Spleen (tissue), 7 donors: ENCODE results near the gene VWF.

Experiments used
- POLR2A ChIP-seq, 3 donors: fragments of 450-650 bp; IDR thresholded peaks; one replicate each; pipeline ENCODE4 v1.5.1; 2017; ENCODE audit warnings: antibody characterized with exemption in 3 of 3, mild to moderate bottlenecking in 1 of 3
- TF ChIP-seq, protein P1 (sequence below), 11 experiments: fragments of 200-600 bp in 7 of 11; fragments of 450-650 bp in 4 of 11; sonication (generic) in 4 of 11; IDR thresholded peaks in 8 of 11; conservative IDR thresholded peaks in 3 of 11; 1 replicate in 7 of 11; 2 replicates in 4 of 11; pipeline versions ENCODE4 v1.4.0 to v1.8.0; 2016 to 2021; ENCODE audit warnings: antibody characterized with exemption in 11 of 11, inconsistent platforms in 4 of 11, mild to moderate bottlenecking in 1 of 11
- donor health status: DM: no; HTN: no; CAD: no; lungs with moderate emphysema.
- donor health status: DM: no; HTN: no; CAD: no.
- donor health status: DM: no; HTN: no; CAD: no.

DNA sequence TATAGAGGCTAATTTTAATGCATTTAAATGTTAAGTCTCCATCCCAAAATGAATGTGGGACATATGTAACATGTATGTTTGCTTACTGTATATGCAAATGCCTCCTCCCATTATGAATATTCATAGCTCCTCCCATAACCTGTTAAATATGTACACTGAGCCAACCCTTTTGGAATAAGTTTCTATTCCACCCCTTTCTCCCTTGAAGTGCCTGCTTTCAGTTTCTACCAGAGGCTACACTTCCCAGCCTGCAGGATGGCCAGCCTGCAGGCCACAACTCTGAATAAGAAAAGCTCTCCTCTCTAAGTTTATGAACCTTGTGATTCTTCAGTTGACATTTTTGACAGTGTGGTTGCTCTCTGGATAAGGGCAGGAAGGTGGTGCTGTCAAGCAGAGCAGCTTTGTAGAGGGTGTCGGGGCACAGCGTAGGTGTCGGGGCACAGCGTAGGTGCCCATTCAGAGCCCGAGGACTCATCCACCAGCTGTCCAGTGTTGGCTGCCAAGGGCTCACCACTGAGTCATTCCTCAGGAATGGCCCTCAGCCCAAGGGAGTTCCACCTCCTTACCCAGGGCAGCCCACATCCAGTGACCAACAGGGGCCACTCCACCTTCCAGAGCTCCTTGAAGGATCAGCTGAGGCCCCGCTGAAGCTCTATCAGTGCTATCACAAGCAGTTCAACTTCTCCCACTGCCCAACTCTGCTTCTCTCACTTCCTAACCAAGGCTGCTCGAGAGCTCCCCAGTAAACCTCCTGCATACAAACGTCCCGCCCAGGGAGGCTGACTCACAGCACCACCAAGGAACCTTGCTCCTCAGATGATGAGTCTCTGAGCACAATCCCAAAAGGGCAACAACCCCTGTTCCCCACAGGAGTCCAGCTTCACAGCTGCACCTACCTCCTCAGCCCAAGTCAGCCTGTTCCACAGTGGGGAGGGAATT lies 31.4 kb downstream of the VWF start:
- TF ChIP-seq POLR2A (IDR thresholded peaks at IDR 0.05), result no peak
- TF ChIP-seq, protein P1, sequence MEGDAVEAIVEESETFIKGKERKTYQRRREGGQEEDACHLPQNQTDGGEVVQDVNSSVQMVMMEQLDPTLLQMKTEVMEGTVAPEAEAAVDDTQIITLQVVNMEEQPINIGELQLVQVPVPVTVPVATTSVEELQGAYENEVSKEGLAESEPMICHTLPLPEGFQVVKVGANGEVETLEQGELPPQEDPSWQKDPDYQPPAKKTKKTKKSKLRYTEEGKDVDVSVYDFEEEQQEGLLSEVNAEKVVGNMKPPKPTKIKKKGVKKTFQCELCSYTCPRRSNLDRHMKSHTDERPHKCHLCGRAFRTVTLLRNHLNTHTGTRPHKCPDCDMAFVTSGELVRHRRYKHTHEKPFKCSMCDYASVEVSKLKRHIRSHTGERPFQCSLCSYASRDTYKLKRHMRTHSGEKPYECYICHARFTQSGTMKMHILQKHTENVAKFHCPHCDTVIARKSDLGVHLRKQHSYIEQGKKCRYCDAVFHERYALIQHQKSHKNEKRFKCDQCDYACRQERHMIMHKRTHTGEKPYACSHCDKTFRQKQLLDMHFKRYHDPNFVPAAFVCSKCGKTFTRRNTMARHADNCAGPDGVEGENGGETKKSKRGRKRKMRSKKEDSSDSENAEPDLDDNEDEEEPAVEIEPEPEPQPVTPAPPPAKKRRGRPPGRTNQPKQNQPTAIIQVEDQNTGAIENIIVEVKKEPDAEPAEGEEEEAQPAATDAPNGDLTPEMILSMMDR (IDR thresholded peaks at IDR 0.05 in 8 of 11, conservative IDR thresholded peaks at IDR 0.05 in 3 of 11), result no peak
